Peyer's patch (tissue), 4 donors: Measurements from ENCODE around the gene MEIS1.

Experiments
- CTCF ChIP-seq, 6 experiments: fragments of 450-650 bp in 4 of 6; fragments of 200-600 bp in 2 of 6; sonication (generic) in 1 of 6; IDR thresholded peaks; one replicate each; pipeline ENCODE4 v1.5.1; 2017 to 2019; ENCODE audit warnings: antibody characterized with exemption in 6 of 6, mild to moderate bottlenecking in 3 of 6, moderate library complexity in 1 of 6
- POLR2A ChIP-seq, 2 donors: fragments of 450-650 bp; IDR thresholded peaks; one replicate each; pipeline ENCODE4 v1.5.1; 2017; ENCODE audit warnings: antibody characterized with exemption in 2 of 2, mild to moderate bottlenecking in 2 of 2, moderate library complexity in 2 of 2

GRCh38 chr2:66550826-66551225 is 115.9 kb downstream of the MEIS1 start:
- TF ChIP-seq CTCF (IDR thresholded peaks at IDR 0.05) (no peak), POLR2A (IDR thresholded peaks at IDR 0.05) (no peak)
